Calu3 (cell line): ENCODE measurements around the gene HTRA2. TPM values are rescaled to one million over a fixed set of nuclear protein-coding genes. Genes with fewer than 3 reads are reported as not detected.

Experiments
- Bru-seq: library from RNA; stranded (reverse); fragments of 400-500 nt; gene quantifications from one replicate; lab custom pipeline; 2021; lab: Mats Ljungman, UMichigan
- BruChase-seq, 2 experiments: library from RNA; stranded (reverse); fragments of 400-500 nt; gene quantifications; one replicate each; lab custom pipeline; 2021; lab: Mats Ljungman, UMichigan
- BruUV-seq: library from RNA; stranded (reverse); fragments of 400-500 nt; replicated peaks from 2 replicates; lab custom pipeline; 2021; lab: Mats Ljungman, UMichigan
- CTCF ChIA-PET: fragments of 300-600 bp; sonication (Branson Sonifier 250); formaldehyde crosslinking; loops from one replicate; lab custom pipeline; 2022; ENCODE audit warnings: antibody characterized with exemption; lab: Charles Lee
- DNase-seq: peaks from one replicate; pipeline ENCODE4 v3.0.0; 2022
- H3K27ac Mint-ChIP-seq: one replicate; pipeline ENCODE4 v1.8.0; 2022; ENCODE audit warnings: mixed read lengths; ENCODE audit not compliant: unreplicated experiment
- H3K27me3 Mint-ChIP-seq: one replicate; pipeline ENCODE4 v1.8.0; 2022; ENCODE audit warnings: mixed read lengths; ENCODE audit not compliant: unreplicated experiment
- H3K36me3 Mint-ChIP-seq: one replicate; pipeline ENCODE4 v1.8.0; 2022; ENCODE audit warnings: mild to moderate bottlenecking, moderate library complexity, mixed read lengths; ENCODE audit not compliant: insufficient read depth, unreplicated experiment
- H3K4me1 Mint-ChIP-seq: one replicate; pipeline ENCODE4 v1.8.0; 2022; ENCODE audit warnings: mild to moderate bottlenecking, low read depth, mixed read lengths; ENCODE audit not compliant: unreplicated experiment
- H3K4me3 Mint-ChIP-seq: one replicate; pipeline ENCODE4 v1.8.0; 2022; ENCODE audit warnings: mild to moderate bottlenecking, low read depth, moderate library complexity, mixed read lengths; ENCODE audit not compliant: unreplicated experiment
- H3K9me3 Mint-ChIP-seq: one replicate; pipeline ENCODE4 v1.8.0; 2022; ENCODE audit warnings: low read depth, mixed read lengths; ENCODE audit not compliant: unreplicated experiment
- intact Hi-C: fragments of 100-400 bp; cut with micrococcal nuclease; formaldehyde crosslinking; loops from one replicate; pipeline ENCODE4 v1.10.0; 2022; ENCODE audit not compliant: unreplicated experiment
- long read RNA-seq: library from polyadenylated mRNA; stranded (forward); transcript quantifications from one replicate; pipeline ENCODE4 v2.0.0, GENCODE V29; 2022
- total RNA-seq: library from RNA; stranded (reverse); gene quantifications from 2 replicates; pipeline ENCODE4 v1.2.3, GENCODE V29; 2022
- TF ChIP-seq, protein P1 (sequence below): fragments of 200-600 bp; IDR thresholded peaks from one replicate; pipeline ENCODE4 v1.8.0; 2022; ENCODE audit warnings: antibody characterized with exemption; ENCODE audit not compliant: unreplicated experiment

HTRA2 gene
- total RNA-seq (23.4 and 26.3 TPM in 2 replicates), Bru-seq, nascent RNA (percentile 48 among the genes with signal in this experiment), BruChase-seq, experiment 1, labeled RNA remaining after a 6-hour chase (percentile 68 among the genes with signal in this experiment), BruChase-seq, experiment 2, labeled RNA remaining after a 2-hour chase (percentile 72 among the genes with signal in this experiment)
- long read RNA-seq, transcript HTRA2-201 (8 exons, 2,370 nt), result major isoform, 23 of 38 reads
- long read RNA-seq, partial matches to known transcripts, result 5 of 38 reads
- long read RNA-seq, other reads (novel, unspliced or antisense), result 9 of 38 reads

DNA sequence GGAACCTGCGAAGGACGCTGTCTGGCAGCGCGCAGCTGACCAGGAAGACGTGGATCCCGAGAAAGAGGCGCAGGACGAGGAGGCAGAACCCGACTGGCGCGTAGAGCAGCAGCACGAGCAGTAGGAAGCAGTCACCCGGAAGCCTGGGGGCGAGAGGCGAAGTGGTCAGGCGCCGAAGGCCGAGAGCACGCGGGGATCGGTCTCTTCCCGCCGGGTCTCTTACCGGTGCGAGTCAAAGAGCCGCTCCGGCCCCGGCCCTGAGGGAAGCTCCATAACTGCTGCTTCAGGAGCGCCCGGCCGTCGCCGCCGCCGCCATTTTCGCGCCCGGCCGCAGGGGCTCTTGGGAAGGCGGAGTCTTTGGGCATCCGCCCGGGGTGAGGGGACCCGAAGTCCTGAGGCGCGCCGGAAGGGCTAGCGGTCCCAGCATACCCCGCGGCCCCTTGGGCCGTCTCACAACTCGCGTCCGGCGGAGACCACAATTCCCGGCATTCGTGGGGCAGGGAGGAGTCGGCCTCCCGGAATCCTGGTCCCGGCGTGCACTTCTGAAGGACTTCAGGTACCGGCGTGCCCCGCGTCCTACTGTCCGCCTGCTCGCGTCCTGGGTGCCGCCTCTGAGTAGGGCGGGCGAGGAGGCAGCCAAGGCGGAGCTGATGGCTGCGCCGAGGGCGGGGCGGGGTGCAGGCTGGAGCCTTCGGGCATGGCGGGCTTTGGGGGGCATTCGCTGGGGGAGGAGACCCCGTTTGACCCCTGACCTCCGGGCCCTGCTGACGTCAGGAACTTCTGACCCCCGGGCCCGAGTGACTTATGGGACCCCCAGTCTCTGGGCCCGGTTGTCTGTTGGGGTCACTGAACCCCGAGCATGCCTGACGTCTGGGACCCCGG, at the start of gene HTRA2, which contains the start of gene AUP1:
TSS of gene HTRA2 (plus strand) at position 577 of the 882 bp plus-strand sequence. CDS start at position 651, 74 bp downstream.
TSS of gene AUP1 (minus strand) at position 350 of the 882 bp plus-strand sequence. CDS start at position 273, 77 bp downstream.
- Mint-ChIP-seq H3K36me3 (peaks cover 46% of the 10 kb centered on the region), H3K27ac (peak within 1 kb of the TSS; percentile 93), H3K4me1 (peaks cover 28% of the 10 kb centered on the region), H3K4me3 (peak within 1 kb of the TSS; percentile 95), H3K9me3 (no peaks in the 10 kb centered on the region), H3K27me3 (no peaks in the 10 kb centered on the region)
- TF ChIP-seq, protein P1, sequence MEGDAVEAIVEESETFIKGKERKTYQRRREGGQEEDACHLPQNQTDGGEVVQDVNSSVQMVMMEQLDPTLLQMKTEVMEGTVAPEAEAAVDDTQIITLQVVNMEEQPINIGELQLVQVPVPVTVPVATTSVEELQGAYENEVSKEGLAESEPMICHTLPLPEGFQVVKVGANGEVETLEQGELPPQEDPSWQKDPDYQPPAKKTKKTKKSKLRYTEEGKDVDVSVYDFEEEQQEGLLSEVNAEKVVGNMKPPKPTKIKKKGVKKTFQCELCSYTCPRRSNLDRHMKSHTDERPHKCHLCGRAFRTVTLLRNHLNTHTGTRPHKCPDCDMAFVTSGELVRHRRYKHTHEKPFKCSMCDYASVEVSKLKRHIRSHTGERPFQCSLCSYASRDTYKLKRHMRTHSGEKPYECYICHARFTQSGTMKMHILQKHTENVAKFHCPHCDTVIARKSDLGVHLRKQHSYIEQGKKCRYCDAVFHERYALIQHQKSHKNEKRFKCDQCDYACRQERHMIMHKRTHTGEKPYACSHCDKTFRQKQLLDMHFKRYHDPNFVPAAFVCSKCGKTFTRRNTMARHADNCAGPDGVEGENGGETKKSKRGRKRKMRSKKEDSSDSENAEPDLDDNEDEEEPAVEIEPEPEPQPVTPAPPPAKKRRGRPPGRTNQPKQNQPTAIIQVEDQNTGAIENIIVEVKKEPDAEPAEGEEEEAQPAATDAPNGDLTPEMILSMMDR, result no peak
- intact Hi-C loops, result loop anchor here (2.0 to 10.0 kb wide), 2 partner anchors 23 to 195 kb away; partner anchors contain the start of gene PCGF1
- no TSS peak for BruUV-seq
- CTCF ChIA-PET, result interaction anchor here (0.5 to 1.3 kb wide), 4 partner anchors 23 to 195 kb away, joined by 3 read pairs; no protein-coding TSS in a partner anchor
- peak; percentile 98 for DNase-seq

DNA sequence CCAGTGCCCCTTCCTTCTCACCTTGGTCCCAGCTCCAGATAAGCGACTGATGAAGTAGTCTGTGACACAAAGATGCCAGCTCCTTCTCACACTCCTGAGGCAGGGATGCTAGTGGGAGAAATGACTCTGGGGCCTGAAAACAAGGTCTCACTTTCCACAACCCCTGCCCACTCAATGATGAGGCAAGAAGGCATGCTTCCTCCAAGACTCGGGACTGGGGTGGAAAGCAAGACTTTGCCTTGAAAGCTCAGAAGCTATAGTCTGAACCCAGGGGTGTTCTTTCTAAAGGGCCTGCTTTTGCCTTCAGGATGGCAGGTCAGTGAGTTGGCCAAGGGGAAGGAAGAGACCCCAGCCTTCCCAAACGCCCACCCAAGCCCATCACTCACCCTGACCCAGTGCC, 48.3 kb upstream of the HTRA2 start:
- BruUV-seq, result no TSS peak
- intact Hi-C loops, result no loop called here
- peak overlapping the region; percentile 85 for H3K4me3 Mint-ChIP-seq
- TF ChIP-seq, protein P1, result no peak
- no peaks in the 10 kb centered on the region for H3K9me3 Mint-ChIP-seq
- H3K27ac Mint-ChIP-seq, result no peak overlapping the region
- CTCF ChIA-PET, result interaction anchor here (1.2 to 1.6 kb wide), 2 partner anchors 9 to 41 kb away, joined by 5 to 6 read pairs; partner anchors contain the start of gene MRPL53
- peaks cover 55% of the 10 kb centered on the region for H3K36me3 Mint-ChIP-seq
- H3K27me3 Mint-ChIP-seq, result no peaks in the 10 kb centered on the region
- H3K4me1 Mint-ChIP-seq, result peaks cover 16% of the 10 kb centered on the region
- no peak for DNase-seq

DNA sequence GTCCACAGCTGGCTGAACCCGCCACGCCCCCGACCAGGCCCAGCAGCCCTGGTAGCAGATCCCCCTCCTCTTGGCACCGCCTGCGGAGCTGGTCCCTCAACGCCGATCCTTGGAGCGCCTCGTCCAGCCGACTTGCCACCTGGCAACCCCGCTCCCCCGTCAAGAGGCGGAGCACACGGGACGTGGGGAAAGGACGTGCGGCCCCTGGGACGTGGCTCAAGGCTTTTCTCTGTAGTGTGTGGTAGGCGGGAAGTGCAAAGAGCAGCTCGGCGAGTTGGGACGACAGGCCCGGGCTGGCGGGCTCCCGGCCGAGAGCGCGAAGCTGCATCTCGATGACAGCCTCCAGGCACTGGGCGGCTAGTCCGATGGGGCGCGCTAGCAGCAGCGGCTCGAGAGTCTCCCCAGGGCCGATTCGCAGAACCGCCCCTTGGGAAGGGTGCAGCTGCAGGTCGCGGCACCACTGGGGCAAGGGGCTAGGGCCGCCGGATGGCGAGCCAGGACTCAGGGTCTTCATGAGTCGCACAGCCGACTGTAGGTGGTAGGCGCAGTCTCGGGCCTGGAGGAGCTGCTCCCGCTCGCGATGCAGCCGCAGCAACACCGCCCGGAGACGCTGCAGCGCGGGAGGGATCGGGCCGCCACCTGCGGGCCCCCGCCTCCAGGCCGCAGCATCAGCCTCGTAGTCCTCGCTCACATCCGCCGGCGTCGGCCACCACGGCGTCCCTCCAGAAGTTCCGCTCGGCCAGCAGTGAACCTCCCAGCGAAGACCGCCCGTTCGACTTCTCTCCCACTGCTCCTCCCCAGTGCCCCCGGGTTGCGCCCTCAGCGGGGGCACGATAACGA, 47.6 kb upstream of the HTRA2 start:
- TF ChIP-seq, protein P1, result no peak
- H3K4me1 Mint-ChIP-seq, result peaks cover 24% of the 10 kb centered on the region
- H3K36me3 Mint-ChIP-seq, result peaks cover 60% of the 10 kb centered on the region
- H3K9me3 Mint-ChIP-seq, result no peaks in the 10 kb centered on the region
- no peaks in the 10 kb centered on the region for H3K27me3 Mint-ChIP-seq
- peak; percentile 50 for DNase-seq
- peak overlapping the region; percentile 68 for H3K27ac Mint-ChIP-seq
- peak overlapping the region; percentile 85 for H3K4me3 Mint-ChIP-seq
- BruUV-seq, result no TSS peak
- CTCF ChIA-PET, result interaction anchor here (0.6 to 1.9 kb wide), 9 partner anchors 9 to 327 kb away, joined by 3 to 11 read pairs (median 5); partner anchors contain the start of genes AUP1, HTRA2, MRPL53 and PCGF1
- intact Hi-C loops, result no loop called here
